Adrenal gland (tissue), 5 donors: ENCODE results near the gene CAPN15.

Source experiments
- POLR2A ChIP-seq, 2 donors: fragments of 450-650 bp; IDR thresholded peaks; one replicate each; pipeline ENCODE4 v1.6.1; 2017; ENCODE audit warnings: antibody characterized with exemption in 2 of 2, mild to moderate bottlenecking in 2 of 2, moderate library complexity in 1 of 2
- TF ChIP-seq, protein P1 (sequence below), 6 experiments: fragments of 450-650 bp in 4 of 6; fragments of 200-600 bp in 2 of 6; sonication (generic) in 1 of 6; IDR thresholded peaks; 1 replicate in 5 of 6; 2 replicates in 1 of 6; pipeline versions ENCODE4 v1.5.1 to v1.8.0; 2016 to 2021; ENCODE audit warnings: antibody characterized with exemption in 6 of 6, mild to moderate bottlenecking in 2 of 6, moderate library complexity in 1 of 6
- donor health status: DM: no; HTN: no; CAD: no.

GRCh38 chr16:565419-566330, 38.2 kb downstream of the CAPN15 start:
- TF ChIP-seq, protein P1, sequence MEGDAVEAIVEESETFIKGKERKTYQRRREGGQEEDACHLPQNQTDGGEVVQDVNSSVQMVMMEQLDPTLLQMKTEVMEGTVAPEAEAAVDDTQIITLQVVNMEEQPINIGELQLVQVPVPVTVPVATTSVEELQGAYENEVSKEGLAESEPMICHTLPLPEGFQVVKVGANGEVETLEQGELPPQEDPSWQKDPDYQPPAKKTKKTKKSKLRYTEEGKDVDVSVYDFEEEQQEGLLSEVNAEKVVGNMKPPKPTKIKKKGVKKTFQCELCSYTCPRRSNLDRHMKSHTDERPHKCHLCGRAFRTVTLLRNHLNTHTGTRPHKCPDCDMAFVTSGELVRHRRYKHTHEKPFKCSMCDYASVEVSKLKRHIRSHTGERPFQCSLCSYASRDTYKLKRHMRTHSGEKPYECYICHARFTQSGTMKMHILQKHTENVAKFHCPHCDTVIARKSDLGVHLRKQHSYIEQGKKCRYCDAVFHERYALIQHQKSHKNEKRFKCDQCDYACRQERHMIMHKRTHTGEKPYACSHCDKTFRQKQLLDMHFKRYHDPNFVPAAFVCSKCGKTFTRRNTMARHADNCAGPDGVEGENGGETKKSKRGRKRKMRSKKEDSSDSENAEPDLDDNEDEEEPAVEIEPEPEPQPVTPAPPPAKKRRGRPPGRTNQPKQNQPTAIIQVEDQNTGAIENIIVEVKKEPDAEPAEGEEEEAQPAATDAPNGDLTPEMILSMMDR (IDR thresholded peaks at IDR 0.05), result no peak
- no peak for TF ChIP-seq POLR2A (IDR thresholded peaks at IDR 0.05)
